ENCODE results near the gene GARNL3. TPM values are rescaled to one million over a fixed set of nuclear protein-coding genes. Genes with fewer than 3 reads are reported as not detected.
A peak's percentile ranks its signal among the peaks of the same experiment; 100 is the strongest.

The GARNL3 gene
- total RNA-seq, 2 experiments from 2014 or later: 3.8 to 4.2 TPM

DNA sequence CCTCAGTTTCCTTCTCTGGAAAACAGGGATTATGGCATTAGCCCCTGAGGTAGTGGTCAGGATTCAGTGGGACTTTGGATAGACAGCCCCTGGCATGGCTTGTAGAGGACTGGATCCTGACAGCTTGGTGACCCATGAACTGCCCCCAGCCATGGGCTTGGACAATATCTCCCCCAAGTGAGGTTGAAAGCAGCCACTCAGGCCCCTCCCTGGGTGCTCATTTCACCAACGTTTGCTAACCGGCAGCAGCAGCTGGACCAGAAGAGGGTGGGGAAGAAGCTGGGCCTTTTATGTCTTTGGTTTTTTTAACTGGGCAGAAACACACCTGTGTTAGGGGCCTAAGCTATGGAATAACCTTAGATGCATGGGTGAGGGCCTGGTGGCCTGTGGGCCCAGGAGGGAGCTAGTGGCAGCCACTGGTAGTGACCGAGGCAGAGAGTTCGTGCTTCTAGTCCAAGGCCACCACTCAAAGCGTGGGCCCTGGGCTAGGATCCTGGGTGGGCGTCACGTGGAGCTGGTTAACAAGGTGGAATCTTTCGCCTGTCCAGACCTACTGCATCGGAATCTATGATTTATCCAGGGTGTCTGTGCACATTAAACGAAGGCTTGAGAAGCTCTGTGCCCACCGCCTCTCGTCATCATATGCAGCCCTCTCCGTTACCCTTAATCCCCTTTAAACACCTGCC is 134.3 kb downstream of the GARNL3 start:
- no peaks in the 10 kb centered on the region for H3K9me3 Mint-ChIP-seq
- intact Hi-C loops (cut with micrococcal nuclease): loop anchor here (10.0 kb wide), 1 partner anchor 174 kb away; no protein-coding TSS in a partner anchor
- POLR2A ChIA-PET: interaction anchor here (0.6 to 2.4 kb wide), 4 partner anchors 10 to 144 kb away, joined by 3 to 7 read pairs (median 4); partner anchors contain the start of genes LRSAM1, RPL12 and ZNF79
- DNase-seq (no peak), ATAC-seq (no peak)
- TF ChIP-seq, protein P1, sequence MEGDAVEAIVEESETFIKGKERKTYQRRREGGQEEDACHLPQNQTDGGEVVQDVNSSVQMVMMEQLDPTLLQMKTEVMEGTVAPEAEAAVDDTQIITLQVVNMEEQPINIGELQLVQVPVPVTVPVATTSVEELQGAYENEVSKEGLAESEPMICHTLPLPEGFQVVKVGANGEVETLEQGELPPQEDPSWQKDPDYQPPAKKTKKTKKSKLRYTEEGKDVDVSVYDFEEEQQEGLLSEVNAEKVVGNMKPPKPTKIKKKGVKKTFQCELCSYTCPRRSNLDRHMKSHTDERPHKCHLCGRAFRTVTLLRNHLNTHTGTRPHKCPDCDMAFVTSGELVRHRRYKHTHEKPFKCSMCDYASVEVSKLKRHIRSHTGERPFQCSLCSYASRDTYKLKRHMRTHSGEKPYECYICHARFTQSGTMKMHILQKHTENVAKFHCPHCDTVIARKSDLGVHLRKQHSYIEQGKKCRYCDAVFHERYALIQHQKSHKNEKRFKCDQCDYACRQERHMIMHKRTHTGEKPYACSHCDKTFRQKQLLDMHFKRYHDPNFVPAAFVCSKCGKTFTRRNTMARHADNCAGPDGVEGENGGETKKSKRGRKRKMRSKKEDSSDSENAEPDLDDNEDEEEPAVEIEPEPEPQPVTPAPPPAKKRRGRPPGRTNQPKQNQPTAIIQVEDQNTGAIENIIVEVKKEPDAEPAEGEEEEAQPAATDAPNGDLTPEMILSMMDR (IDR thresholded peaks at IDR 0.05): no peak
- H3K27ac Mint-ChIP-seq: no peak overlapping the region
- CTCF ChIA-PET: interaction anchor here (1.0 to 3.4 kb wide), 3 partner anchors 9 to 78 kb away, joined by 3 to 10 read pairs (median 3); no protein-coding TSS in a partner anchor
- peak overlapping the region; percentile 51 for H3K4me3 Mint-ChIP-seq
- no peaks in the 10 kb centered on the region for H3K36me3 Mint-ChIP-seq (ENCODE audit: low read depth)
- H3K27me3 Mint-ChIP-seq: peaks cover 49% of the 10 kb centered on the region
- peaks cover 6% of the 10 kb centered on the region for H3K4me1 Mint-ChIP-seq (ENCODE audit: low read depth)

DNA sequence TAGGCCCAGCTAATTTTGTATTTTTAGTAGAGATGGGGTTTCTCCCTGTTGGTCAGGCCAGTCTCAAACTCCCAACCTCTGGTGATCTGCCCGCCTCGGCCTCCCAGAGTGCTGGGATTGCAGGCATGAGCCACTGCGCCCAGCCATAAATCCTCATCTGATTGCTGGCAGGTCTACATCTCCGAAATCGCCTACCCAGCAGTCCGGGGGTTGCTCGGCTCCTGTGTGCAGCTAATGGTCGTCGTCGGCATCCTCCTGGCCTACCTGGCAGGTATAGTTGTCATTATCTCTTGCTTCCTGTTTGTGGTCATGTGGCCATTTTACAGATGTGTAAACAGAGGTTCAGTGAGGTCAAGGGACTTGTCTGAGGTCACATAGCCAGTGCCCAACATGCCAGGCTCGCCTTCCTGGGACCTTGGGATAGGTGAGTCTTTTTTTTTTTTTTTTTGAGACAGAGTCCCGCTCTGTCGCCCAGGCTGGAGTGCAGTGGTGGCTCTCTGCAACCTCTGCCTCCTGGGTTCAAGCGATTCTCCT is 135.2 kb downstream of the GARNL3 start:
- H3K27ac Mint-ChIP-seq: no peak overlapping the region

DNA sequence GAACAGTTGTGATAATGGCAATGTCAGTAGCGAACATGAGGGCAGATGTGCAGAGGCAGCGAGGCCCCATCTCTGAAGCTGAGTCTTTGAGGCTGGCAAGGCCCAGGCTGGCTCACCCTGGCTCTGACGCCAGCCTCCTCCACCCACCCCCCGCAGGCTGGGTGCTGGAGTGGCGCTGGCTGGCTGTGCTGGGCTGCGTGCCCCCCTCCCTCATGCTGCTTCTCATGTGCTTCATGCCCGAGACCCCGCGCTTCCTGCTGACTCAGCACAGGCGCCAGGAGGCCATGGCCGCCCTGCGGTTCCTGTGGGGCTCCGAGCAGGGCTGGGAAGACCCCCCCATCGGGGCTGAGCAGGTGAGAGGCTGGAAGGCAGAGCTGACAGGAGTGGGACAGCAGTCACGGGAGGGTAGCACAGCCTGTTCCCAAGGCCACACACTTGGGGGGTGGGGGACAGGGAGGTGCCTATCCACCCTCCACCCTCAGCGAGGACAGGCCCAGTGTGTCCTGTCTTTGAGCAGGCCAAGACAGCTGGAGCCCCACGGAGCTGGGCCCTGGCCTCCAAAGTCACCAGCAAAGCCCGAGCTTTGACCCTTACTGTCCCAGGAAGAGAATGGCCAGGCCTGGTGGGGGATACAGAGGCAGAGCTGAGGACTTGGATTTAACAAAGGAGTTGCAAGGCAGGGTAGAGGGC is 138.0 kb downstream of the GARNL3 start:
- intact Hi-C loops (cut with micrococcal nuclease): no loop called here
- Mint-ChIP-seq H3K36me3 (ENCODE audit: low read depth) (no peaks in the 10 kb centered on the region), H3K27me3 (peaks cover 39% of the 10 kb centered on the region), H3K27ac (no peak overlapping the region), H3K4me3 (no peak overlapping the region), H3K4me1 (ENCODE audit: low read depth) (peaks cover 3% of the 10 kb centered on the region), H3K9me3 (no peaks in the 10 kb centered on the region)
- ChIA-PET POLR2A (no interaction called here), CTCF (no interaction called here)
- DNase-seq (no peak), ATAC-seq (no peak)
- TF ChIP-seq, protein P1 (IDR thresholded peaks at IDR 0.05): no peak

More for the DNA sequence above, 135.2 kb downstream of the GARNL3 start:
- Mint-ChIP-seq H3K9me3 (no peaks in the 10 kb centered on the region), H3K4me3 (no peak overlapping the region), H3K27me3 (peaks cover 45% of the 10 kb centered on the region), H3K36me3 (ENCODE audit: low read depth) (no peaks in the 10 kb centered on the region), H3K4me1 (ENCODE audit: low read depth) (peaks cover 6% of the 10 kb centered on the region)
- DNase-seq (no peak), ATAC-seq (no peak)
- TF ChIP-seq, protein P1 (IDR thresholded peaks at IDR 0.05): no peak
- ChIA-PET POLR2A (interaction anchor here (0.6 to 2.4 kb wide), 3 partner anchors 24 to 145 kb away, joined by 3 to 7 read pairs (median 5); partner anchors contain the start of genes LRSAM1, RPL12 and ZNF79), CTCF (interaction anchor here (3.4 kb wide), 1 partner anchor 8 kb away, joined by 10 read pairs; no protein-coding TSS in a partner anchor)
- intact Hi-C loops (cut with micrococcal nuclease): loop anchor here (10.0 kb wide), 1 partner anchor 175 kb away; no protein-coding TSS in a partner anchor

DNA sequence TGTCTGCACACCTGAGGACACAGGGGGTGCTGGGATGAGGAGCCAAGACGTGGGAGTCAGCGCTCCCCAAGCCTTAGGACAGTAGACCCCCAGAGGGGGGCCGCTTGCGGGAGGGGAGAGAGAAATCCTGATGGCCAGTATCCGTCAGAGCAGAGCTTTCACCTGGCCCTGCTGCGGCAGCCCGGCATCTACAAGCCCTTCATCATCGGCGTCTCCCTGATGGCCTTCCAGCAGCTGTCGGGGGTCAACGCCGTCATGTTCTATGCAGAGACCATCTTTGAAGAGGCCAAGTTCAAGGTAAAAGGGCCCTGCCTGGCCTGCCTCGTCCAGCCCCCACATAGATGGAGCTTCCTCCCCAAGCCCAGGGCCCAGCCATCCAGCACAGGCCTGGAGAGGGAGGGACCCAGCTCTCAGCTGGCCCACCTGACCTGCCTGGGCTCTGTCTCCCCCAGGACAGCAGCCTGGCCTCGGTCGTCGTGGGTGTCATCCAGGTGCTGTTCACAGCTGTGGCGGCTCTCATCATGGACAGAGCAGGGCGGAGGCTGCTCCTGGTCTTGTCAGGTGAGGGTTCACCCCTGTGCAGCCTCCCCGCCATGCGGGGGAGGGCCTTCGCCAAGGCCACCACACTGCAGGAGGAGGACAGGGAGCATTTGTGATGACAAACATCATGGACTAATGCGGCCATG is 139.1 kb downstream of the GARNL3 start:
- POLR2A ChIA-PET: no interaction called here
- Mint-ChIP-seq H3K36me3 (ENCODE audit: low read depth) (no peaks in the 10 kb centered on the region), H3K4me3 (no peak overlapping the region), H3K4me1 (ENCODE audit: low read depth) (no peaks in the 10 kb centered on the region), H3K27me3 (peaks cover 33% of the 10 kb centered on the region), H3K9me3 (no peaks in the 10 kb centered on the region), H3K27ac (no peak overlapping the region)
- TF ChIP-seq, protein P1 (IDR thresholded peaks at IDR 0.05): no peak
- intact Hi-C loops (cut with micrococcal nuclease): no loop called here
- no peak for DNase-seq
- ATAC-seq: no peak
- CTCF ChIA-PET: no interaction called here
